Upper lobe of right lung (tissue), 1 donor: ENCODE data around the gene BRINP3. TPM values are rescaled to one million over a fixed set of nuclear protein-coding genes. Genes with fewer than 3 reads are reported as not detected.
"Not testable (repeated sequence)": the region's sequence is repeated elsewhere in the genome, so short reads cannot be mapped to it uniquely, and the experiment has no call there.

Experiments
- ATAC-seq: fragments of 200-7000 bp; cut with Tn5 transposase; one replicate; pipeline ENCODE4 v1.9.1; 2020; ENCODE audit warnings: mild to moderate bottlenecking, moderate library complexity
- DNase-seq: peaks from one replicate; pipeline ENCODE4 v3.0.0-alpha.2; 2020
- H3K27ac ChIP-seq: fragments of 200-600 bp; one replicate; pipeline ENCODE4 v1.8.0; 2022
- H3K27me3 ChIP-seq: fragments of 200-600 bp; one replicate; pipeline ENCODE4 v1.8.0; 2022; ENCODE audit warnings: mild to moderate bottlenecking
- H3K36me3 ChIP-seq: fragments of 200-600 bp; one replicate; pipeline ENCODE4 v1.8.0; 2022
- H3K4me1 ChIP-seq: fragments of 200-600 bp; one replicate; pipeline ENCODE4 v1.8.0; 2022
- H3K4me3 ChIP-seq: fragments of 200-600 bp; one replicate; pipeline ENCODE4 v1.8.0; 2022; ENCODE audit warnings: mild to moderate bottlenecking
- H3K9me3 ChIP-seq: fragments of 200-600 bp; one replicate; pipeline ENCODE4 v1.8.0; 2022
- intact Hi-C: fragments of 100-400 bp; cut with DNase I; formaldehyde crosslinking; loops from one replicate; pipeline ENCODE4 v1.11.0; 2022
- total RNA-seq: library from RNA; stranded (reverse); fragmentation: NEBNext Ultra II Directional; extraction: Animal tissue kit (Norgen Biotek cat#: 25700); gene quantifications from one replicate; pipeline ENCODE4 v1.2.1, GENCODE V29; 2021
- TF ChIP-seq, protein P1 (sequence below): fragments of 200-600 bp; IDR thresholded peaks from one replicate; pipeline ENCODE4 v1.8.0; 2022; ENCODE audit warnings: antibody characterized with exemption
- donor health status: DM: no; HTN: yes; CAD: no; lungs with severe emphysema.

BRINP3 gene
- total RNA-seq, 1 donor from 2014 or later = 1.2 TPM

DNA sequence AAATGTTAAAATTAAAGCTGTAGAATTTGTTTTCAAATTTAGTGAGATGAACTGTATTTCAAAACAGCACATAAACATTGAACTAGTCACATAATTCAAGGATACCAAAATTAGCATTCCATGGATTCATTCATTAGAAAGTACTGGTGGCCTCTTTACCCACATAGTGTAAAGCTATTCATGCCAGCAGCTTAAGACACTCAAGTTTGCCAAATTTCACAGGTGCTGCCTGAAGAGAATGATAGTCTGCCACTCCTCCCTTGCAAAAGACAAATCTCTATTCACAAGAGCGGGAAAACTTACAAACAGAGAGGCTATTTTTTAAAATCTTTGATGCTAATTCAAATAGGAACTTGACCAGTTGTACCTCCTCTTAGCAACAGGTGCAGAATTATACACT is 337.0 kb downstream of the BRINP3 start:
- no peak for DNase-seq
- no peaks in the 10 kb centered on the region for H3K9me3 ChIP-seq
- H3K27me3 ChIP-seq = no peaks in the 10 kb centered on the region
- intact Hi-C loops = no loop called here
- no peaks in the 10 kb centered on the region for H3K36me3 ChIP-seq
- ATAC-seq = no peak
- no peak overlapping the region for H3K4me3 ChIP-seq
- TF ChIP-seq, protein P1, sequence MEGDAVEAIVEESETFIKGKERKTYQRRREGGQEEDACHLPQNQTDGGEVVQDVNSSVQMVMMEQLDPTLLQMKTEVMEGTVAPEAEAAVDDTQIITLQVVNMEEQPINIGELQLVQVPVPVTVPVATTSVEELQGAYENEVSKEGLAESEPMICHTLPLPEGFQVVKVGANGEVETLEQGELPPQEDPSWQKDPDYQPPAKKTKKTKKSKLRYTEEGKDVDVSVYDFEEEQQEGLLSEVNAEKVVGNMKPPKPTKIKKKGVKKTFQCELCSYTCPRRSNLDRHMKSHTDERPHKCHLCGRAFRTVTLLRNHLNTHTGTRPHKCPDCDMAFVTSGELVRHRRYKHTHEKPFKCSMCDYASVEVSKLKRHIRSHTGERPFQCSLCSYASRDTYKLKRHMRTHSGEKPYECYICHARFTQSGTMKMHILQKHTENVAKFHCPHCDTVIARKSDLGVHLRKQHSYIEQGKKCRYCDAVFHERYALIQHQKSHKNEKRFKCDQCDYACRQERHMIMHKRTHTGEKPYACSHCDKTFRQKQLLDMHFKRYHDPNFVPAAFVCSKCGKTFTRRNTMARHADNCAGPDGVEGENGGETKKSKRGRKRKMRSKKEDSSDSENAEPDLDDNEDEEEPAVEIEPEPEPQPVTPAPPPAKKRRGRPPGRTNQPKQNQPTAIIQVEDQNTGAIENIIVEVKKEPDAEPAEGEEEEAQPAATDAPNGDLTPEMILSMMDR = no peak
- H3K27ac ChIP-seq = no peak overlapping the region
- no peaks in the 10 kb centered on the region for H3K4me1 ChIP-seq

DNA sequence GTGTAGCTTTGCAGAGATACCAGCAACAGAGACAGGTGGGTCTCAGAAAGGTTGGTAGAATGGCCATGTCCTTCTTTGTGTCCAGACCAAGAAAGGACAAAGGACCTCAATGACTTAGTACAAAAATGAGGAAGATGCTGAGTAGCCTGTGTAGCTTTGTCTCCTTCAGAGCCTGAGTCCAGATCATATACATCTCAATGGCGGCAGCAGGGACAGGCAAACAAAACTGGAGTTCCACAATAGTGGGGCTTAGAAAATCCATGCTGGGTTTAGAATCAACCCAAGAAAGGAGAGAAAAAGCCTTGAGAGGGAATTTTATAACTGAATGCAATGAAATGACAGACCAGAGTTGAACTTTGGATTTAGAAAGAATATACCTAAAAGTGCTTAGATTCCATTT is 339.0 kb downstream of the BRINP3 start:
- Histone ChIP-seq H3K27ac (no peak overlapping the region), H3K27me3 (no peaks in the 10 kb centered on the region), H3K4me3 (no peak overlapping the region), H3K4me1 (no peaks in the 10 kb centered on the region), H3K9me3 (no peaks in the 10 kb centered on the region), H3K36me3 (no peaks in the 10 kb centered on the region)
- TF ChIP-seq, protein P1 = no peak
- intact Hi-C loops = no loop called here
- DNase-seq (no peak), ATAC-seq (no peak)

DNA sequence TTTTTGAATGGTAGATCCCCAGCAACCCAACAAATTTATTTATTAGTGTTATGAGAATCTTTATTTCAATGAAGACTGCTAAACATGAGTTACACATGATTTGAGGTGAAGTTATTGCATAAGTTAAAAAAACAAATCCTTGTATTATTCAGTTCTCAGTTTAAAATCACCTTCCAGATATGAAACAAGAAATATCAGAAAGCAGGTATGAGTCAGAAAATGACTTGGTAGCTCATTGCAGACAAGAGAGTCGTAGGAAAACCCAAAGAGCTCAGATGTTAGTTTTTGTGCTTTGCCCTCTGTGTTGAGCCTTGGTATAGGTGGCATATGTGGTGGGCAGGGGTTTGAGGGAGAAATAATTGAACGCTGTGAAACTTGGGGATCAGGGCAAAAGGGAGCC is 339.4 kb downstream of the BRINP3 start:
- no peak for ATAC-seq
- no peaks in the 10 kb centered on the region for H3K27me3 ChIP-seq
- no peak overlapping the region for H3K4me3 ChIP-seq
- H3K27ac ChIP-seq = no peak overlapping the region
- no peak for DNase-seq
- H3K36me3 ChIP-seq = no peaks in the 10 kb centered on the region
- TF ChIP-seq, protein P1 = no peak
- intact Hi-C loops = no loop called here
- H3K4me1 ChIP-seq = no peaks in the 10 kb centered on the region
- no peaks in the 10 kb centered on the region for H3K9me3 ChIP-seq

DNA sequence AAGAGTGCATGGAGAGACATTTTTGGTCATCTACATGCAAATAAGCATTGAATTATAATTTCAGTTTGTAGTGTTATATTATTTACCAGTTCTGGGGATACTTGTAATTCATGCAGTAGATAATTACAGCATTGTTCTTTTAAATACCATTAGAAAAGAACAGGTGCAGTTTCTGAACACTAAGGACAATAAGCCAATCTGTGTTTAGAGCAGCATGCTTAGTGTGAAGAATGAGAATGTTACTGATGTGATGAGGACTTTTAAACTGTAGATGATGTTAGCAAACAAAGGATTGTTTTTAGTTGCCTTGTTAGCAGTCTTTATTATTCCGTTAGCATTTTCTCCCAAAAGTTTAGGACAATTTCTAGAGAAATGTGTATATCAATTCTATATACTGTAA is 348.3 kb downstream of the BRINP3 start:
- H3K36me3 ChIP-seq = no peaks in the 10 kb centered on the region
- H3K27ac ChIP-seq = no peak overlapping the region
- DNase-seq (no peak), ATAC-seq (no peak)
- no peaks in the 10 kb centered on the region for H3K4me1 ChIP-seq
- intact Hi-C loops = no loop called here
- no peak overlapping the region for H3K4me3 ChIP-seq
- H3K27me3 ChIP-seq = no peaks in the 10 kb centered on the region
- no peaks in the 10 kb centered on the region for H3K9me3 ChIP-seq
- TF ChIP-seq, protein P1 = no peak

DNA sequence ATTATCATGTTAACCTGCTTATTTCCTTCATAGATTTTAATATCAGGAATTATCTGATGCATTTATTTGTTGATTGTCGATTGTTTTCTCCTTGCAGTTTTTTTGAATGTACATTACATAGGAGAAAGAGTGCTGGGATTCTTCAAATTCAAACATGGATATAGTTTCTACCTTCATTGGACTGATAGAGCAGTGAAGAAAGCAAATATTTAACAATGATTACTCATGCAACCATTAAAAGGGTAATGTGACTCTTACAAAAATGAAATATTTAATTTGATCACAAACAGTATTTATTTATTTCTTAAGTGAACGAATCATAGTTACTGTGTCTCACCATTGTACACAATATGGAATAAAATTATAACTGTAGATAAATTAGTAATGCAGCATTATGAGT is 350.9 kb downstream of the BRINP3 start:
- H3K9me3 ChIP-seq = no peaks in the 10 kb centered on the region
- DNase-seq = no peak
- H3K27me3 ChIP-seq = no peaks in the 10 kb centered on the region
- intact Hi-C loops = no loop called here
- no peak overlapping the region for H3K27ac ChIP-seq
- no peaks in the 10 kb centered on the region for H3K4me1 ChIP-seq
- TF ChIP-seq, protein P1 = no peak
- no peaks in the 10 kb centered on the region for H3K36me3 ChIP-seq
- no peak for ATAC-seq
- no peak overlapping the region for H3K4me3 ChIP-seq

DNA sequence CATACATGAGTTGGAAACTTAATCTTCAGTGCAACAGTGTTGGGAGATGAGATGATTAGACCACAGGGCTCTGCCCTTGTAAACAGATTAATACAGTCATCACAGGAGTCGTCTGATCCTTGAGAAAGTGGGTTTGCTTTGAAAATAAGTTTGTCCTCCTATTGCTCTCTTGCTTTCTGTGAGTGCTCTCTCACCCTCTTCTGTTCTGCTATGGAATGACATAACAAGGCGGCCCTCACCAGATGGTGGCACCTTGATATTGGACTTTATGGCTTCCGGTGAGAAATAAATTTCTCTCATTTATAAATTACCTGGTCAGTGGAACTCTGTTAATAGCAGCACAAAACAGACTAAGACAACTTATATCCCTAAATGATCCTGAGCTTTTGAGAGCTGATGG is 353.6 kb downstream of the BRINP3 start:
- H3K4me1 ChIP-seq = no peaks in the 10 kb centered on the region
- TF ChIP-seq, protein P1 = no peak
- no peaks in the 10 kb centered on the region for H3K27me3 ChIP-seq
- no peak overlapping the region for H3K4me3 ChIP-seq
- H3K9me3 ChIP-seq = no peaks in the 10 kb centered on the region
- no peak for DNase-seq
- H3K36me3 ChIP-seq = no peaks in the 10 kb centered on the region
- no peak overlapping the region for H3K27ac ChIP-seq
- intact Hi-C loops = no loop called here
- no peak for ATAC-seq

DNA sequence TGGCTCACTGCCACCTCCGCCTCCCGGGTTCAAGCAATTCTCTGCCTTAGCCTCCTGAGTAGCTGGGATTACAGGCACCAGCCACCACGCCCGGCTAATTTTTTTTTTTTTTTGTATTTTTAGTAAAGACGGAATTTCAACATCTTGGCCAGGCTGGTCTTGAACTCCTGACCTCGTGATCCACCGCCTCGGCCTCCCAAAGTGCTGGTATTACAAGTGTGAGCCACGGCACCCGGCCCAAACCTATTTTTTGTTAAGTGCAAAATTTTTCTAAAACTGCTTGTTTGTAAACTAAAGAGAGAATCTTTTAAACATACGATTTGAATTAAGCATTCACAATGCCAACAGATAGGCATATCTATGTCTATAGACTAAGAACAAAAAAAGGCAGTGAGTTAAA is 357.1 kb downstream of the BRINP3 start:
- ATAC-seq, H3K4me1 ChIP-seq, intact Hi-C loops, H3K9me3 ChIP-seq, H3K4me3 ChIP-seq, H3K27ac ChIP-seq, H3K27me3 ChIP-seq, DNase-seq, H3K36me3 ChIP-seq: not testable (repeated sequence)
